Measurements from ENCODE around the gene LRRC37B.
A peak's percentile ranks its signal among the peaks of the same experiment; 100 is the strongest.
"Not testable (repeated sequence)": the region's sequence is repeated elsewhere in the genome, so short reads cannot be mapped to it uniquely, and the experiment has no call there.

LRRC37B gene

DNA sequence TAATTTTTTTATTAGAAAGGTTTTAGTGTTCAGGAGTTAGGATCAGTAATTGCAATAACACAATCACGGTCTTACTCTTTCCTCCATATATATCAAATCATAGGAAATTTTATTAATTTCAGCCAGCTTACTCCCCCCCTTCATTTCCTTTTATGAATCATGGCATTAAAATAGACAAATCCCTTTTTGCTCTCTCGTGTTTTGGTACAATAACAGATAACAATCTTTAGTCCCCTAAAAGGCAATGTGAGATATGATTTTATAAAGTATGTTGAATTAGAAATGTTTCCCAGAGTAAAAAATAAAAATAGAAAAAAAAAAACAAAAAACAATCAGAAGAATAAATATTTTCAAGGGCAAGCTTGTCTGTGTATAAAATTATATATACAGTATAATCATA, 92.5 kb downstream of the LRRC37B start:
- TF ChIP-seq, protein P1, sequence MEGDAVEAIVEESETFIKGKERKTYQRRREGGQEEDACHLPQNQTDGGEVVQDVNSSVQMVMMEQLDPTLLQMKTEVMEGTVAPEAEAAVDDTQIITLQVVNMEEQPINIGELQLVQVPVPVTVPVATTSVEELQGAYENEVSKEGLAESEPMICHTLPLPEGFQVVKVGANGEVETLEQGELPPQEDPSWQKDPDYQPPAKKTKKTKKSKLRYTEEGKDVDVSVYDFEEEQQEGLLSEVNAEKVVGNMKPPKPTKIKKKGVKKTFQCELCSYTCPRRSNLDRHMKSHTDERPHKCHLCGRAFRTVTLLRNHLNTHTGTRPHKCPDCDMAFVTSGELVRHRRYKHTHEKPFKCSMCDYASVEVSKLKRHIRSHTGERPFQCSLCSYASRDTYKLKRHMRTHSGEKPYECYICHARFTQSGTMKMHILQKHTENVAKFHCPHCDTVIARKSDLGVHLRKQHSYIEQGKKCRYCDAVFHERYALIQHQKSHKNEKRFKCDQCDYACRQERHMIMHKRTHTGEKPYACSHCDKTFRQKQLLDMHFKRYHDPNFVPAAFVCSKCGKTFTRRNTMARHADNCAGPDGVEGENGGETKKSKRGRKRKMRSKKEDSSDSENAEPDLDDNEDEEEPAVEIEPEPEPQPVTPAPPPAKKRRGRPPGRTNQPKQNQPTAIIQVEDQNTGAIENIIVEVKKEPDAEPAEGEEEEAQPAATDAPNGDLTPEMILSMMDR (IDR thresholded peaks at IDR 0.05; ENCODE audit: low read depth, low read length): no peak
- no peak overlapping the region for H3K4me3 ChIP-seq (replicated peaks in 1 of 2; ENCODE audit: low read depth in 2 of 2, low read length in 2 of 2)
- DNase-seq (ENCODE audit: low read depth in 2 of 2): no peak

DNA sequence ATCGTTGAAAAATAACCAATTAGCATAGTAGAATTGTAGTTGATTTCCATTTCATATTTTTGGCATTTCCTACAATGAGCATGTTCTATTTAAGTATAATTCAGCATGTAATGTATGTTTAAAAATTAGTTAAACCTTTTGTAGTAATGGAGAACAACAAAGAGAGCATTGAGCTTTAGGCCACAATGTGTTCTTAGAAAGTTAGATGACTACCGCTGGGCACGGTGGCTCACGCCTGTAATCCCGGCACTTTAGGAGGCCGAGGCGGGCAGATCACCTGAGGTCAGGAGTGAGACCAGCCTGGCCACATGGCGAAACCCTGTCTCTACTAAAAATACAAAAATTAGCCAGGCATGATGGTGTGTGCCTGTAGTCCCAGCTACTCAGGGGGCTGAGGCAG, 93.1 kb downstream of the LRRC37B start:
- not testable (repeated sequence) for H3K4me3 ChIP-seq (replicated peaks in 1 of 2; ENCODE audit: low read depth in 2 of 2, low read length in 2 of 2); DNase-seq (ENCODE audit: low read depth in 2 of 2)

DNA sequence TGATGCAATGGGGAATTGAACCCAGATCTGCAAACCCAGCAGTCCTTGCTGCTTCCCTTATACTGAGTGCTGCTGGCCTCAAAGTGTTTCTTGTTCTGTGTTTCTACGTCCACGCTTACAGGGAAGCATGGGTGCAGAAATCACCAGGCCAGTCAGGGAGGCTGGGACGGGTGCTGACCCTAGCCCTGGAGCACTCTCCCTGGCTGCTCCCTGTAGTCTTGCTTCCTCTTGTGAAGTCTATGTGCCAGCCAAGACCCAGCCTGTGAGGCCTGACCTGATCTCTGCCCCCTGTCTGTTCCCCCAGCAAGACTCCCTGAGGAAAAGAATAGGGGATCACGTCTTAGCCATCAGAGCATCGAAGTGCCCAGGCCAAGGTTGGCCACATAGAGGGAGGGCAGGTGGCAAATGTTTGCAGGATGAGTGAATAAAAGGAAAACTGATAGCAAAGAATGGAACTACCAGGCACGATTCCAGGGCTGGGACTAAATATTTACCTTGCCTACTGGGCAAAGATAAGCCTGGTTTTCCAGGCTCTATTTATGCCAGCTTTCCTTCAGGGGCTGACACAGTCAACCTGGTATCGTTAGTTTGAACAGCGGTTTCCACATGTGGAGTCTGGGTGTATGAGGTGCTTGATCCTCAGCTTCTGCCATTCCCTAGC, 93.9 kb downstream of the LRRC37B start:
- no peak overlapping the region for H3K4me3 ChIP-seq (replicated peaks in 1 of 2; ENCODE audit: low read depth in 2 of 2, low read length in 2 of 2)
- TF ChIP-seq, protein P1 (IDR thresholded peaks at IDR 0.05; ENCODE audit: low read depth, low read length): no peak
- DNase-seq (ENCODE audit: low read depth in 2 of 2): no peak

DNA sequence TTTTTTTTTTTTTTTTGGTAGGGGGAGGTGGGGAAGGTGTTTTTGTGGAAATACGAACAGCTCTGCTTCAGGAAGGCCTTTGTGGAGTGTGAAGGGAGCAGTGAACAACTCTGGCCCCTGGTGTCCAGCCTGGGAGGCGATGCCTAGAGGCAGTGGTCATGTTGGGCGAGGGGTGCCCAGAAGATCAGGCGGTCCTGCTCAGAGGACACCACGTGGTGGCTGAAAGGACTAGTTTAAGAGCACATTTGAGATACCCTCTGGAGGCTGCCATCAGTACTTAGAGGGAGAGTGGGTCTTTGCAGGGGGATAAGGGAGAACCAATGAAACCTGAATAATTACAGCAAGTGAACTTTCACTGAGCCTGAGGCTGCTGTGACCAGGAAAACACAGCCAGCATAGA, 95.0 kb downstream of the LRRC37B start:
- TF ChIP-seq, protein P1 (IDR thresholded peaks at IDR 0.05; ENCODE audit: low read depth, low read length): no peak
- DNase-seq (ENCODE audit: low read depth in 2 of 2): no peak
- H3K4me3 ChIP-seq (replicated peaks in 1 of 2; ENCODE audit: low read depth in 2 of 2, low read length in 2 of 2): no peak overlapping the region

DNA sequence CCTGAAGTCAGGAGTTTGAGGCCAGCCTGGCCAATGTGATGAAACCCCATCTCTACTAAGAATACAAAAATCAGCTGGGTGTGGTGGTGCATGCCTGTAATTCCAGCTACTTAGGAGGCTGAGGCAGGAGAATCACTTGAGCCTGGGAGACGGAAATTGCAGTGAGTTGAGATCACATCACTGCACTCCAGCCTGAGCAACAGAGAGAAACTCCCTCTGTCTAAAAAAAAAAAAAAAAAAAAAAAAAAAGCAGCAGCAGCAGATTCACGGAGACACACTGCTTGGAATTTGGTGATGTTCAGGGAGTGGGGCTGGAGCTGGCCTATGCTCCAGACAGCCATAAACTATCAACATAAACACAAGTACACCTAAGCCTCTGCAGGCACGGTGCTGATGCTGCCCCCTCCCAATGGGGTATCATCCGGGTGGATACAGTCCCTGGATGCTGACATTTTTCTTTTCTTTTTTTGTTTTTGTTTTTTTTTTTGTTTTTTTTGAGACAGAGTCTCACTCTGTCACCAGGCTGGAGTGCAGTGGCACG, 95.5 kb downstream of the LRRC37B start:
- peak; percentile 37 to 71 for DNase-seq (ENCODE audit: low read depth in 2 of 2)

More for the DNA sequence above, 95.5 kb downstream of the LRRC37B start:
- TF ChIP-seq, protein P1 (IDR thresholded peaks at IDR 0.05; ENCODE audit: low read depth, low read length): no peak
- H3K4me3 ChIP-seq (replicated peaks in 1 of 2; ENCODE audit: low read depth in 2 of 2, low read length in 2 of 2): no peak overlapping the region
